ENCODE results near the gene SEMA3G.

- TF ChIP-seq POLR2AphosphoS5 (IDR thresholded peaks at IDR 0.05; ENCODE audit: low read depth, low read length) = no peak
- TF ChIP-seq TAF1 (IDR thresholded peaks at IDR 0.05; ENCODE audit: borderline replicate concordance, insufficient read depth, low read length) = no peak
- TF ChIP-seq REST (IDR thresholded peaks at IDR 0.05; ENCODE audit: insufficient read depth in 1 of 2, low read depth in 2 of 2, low read length in 2 of 2) = no peak
- TF ChIP-seq FOXP2 (optimal IDR thresholded peaks at IDR 0.05; ENCODE audit: borderline replicate concordance, extremely low read depth, extremely low read length, insufficient read depth) = no peak
Observed at GRCh38 chr3:52488746-52489145, 43.8 kb upstream of the SEMA3G start.
